Liver (tissue), 9 donors: ENCODE measurements around the gene ECSIT. TPM values are rescaled to one million over a fixed set of nuclear protein-coding genes. Genes with fewer than 3 reads are reported as not detected.

Source experiments
- DNase-seq: peaks from one replicate; pipeline ENCODE4 v3.0.0-alpha.2; 2017; ENCODE audit warnings: low spot score
- H3K27ac ChIP-seq, 2 donors: one replicate each; pipeline ENCODE4 v1.7.0; 2013; ENCODE audit warnings: inconsistent platforms in 2 of 2, low read length in 2 of 2, control low read depth in 1 of 2, low read depth in 1 of 2, mild to moderate bottlenecking in 1 of 2
- H3K27me3 ChIP-seq, 4 donors: one replicate each; pipeline versions ENCODE4 v1.6.1 to v1.7.0; 2013; ENCODE audit warnings: low read length in 3 of 4, inconsistent platforms in 1 of 4, mild to moderate bottlenecking in 1 of 4, moderate library complexity in 1 of 4; ENCODE audit not compliant: control insufficient read depth in 4 of 4, insufficient read depth in 4 of 4
- H3K36me3 ChIP-seq, 4 donors: one replicate each; pipeline versions ENCODE4 v1.6.1 to v1.7.0; 2013; ENCODE audit warnings: low read length in 3 of 4, mild to moderate bottlenecking in 3 of 4, low read depth in 1 of 4, moderate library complexity in 1 of 4; ENCODE audit not compliant: control insufficient read depth in 4 of 4, insufficient read depth in 3 of 4
- H3K4me1 ChIP-seq, 4 donors: one replicate each; pipeline versions ENCODE4 v1.6.1 to v1.7.0; 2013; ENCODE audit warnings: low read length in 3 of 4, mild to moderate bottlenecking in 3 of 4, moderate library complexity in 1 of 4; ENCODE audit not compliant: control insufficient read depth in 4 of 4, insufficient read depth in 4 of 4
- H3K4me3 ChIP-seq, 3 donors: one replicate each; pipeline versions ENCODE4 v1.6.1 to v1.7.0; 2013; ENCODE audit warnings: low read length in 3 of 3, control low read depth in 1 of 3, low read depth in 1 of 3, mild to moderate bottlenecking in 1 of 3
- H3K9ac ChIP-seq, 2 donors: one replicate each; pipeline ENCODE4 v1.7.0; 2013; ENCODE audit warnings: low read length in 2 of 2, mild to moderate bottlenecking in 2 of 2, moderate library complexity in 2 of 2, control low read depth in 1 of 2, low read depth in 1 of 2
- H3K9me3 ChIP-seq, 4 donors: one replicate each; pipeline versions ENCODE4 v1.6.1 to v1.7.0; 2013; ENCODE audit warnings: low read length in 3 of 4; ENCODE audit not compliant: control insufficient read depth in 4 of 4
- ATF3 ChIP-seq: IDR thresholded peaks from 2 replicates; pipeline ENCODE4 v1.6.1; 2016; ENCODE audit warnings: antibody characterized with exemption
- EGR1 ChIP-seq, 2 donors: IDR thresholded peaks; 2 replicates each; pipeline ENCODE4 v1.6.1; 2016 to 2018; ENCODE audit warnings: antibody characterized with exemption in 2 of 2, low read depth in 2 of 2
- FOXA1 ChIP-seq: IDR thresholded peaks from 2 replicates; pipeline ENCODE4 v1.6.1; 2016; ENCODE audit warnings: antibody characterized with exemption
- FOXA2 ChIP-seq: IDR thresholded peaks from 2 replicates; pipeline ENCODE4 v1.6.1; 2016; ENCODE audit warnings: antibody characterized with exemption
- GABPA ChIP-seq, 2 donors: IDR thresholded peaks in 1 of 2; conservative IDR thresholded peaks in 1 of 2; 2 replicates each; pipeline ENCODE4 v1.6.1; 2016; ENCODE audit warnings: antibody characterized with exemption in 2 of 2, mild to moderate bottlenecking in 1 of 2, moderate library complexity in 1 of 2
- HNF4A ChIP-seq, 2 donors: conservative IDR thresholded peaks; 2 replicates each; pipeline ENCODE4 v1.6.1; 2016; ENCODE audit warnings: antibody characterized with exemption in 2 of 2, mild to moderate bottlenecking in 2 of 2
- HNF4G ChIP-seq: IDR thresholded peaks from 2 replicates; pipeline ENCODE4 v1.6.1; 2016; ENCODE audit warnings: antibody characterized with exemption
- JUND ChIP-seq, 2 donors: IDR thresholded peaks; 2 replicates each; pipeline ENCODE4 v1.6.1; 2016; ENCODE audit warnings: antibody characterized with exemption in 2 of 2
- NR2F2 ChIP-seq: IDR thresholded peaks from 2 replicates; pipeline ENCODE4 v1.6.1; 2016; ENCODE audit warnings: antibody characterized with exemption
- RAD21 ChIP-seq, 2 donors: IDR thresholded peaks; 2 replicates each; pipeline ENCODE4 v1.6.1; 2016; ENCODE audit warnings: antibody characterized with exemption in 2 of 2, mild to moderate bottlenecking in 2 of 2
- RXRA ChIP-seq, 2 donors: IDR thresholded peaks; 2 replicates each; pipeline ENCODE4 v1.6.1; 2017 to 2018; ENCODE audit warnings: antibody characterized with exemption in 2 of 2, mild to moderate bottlenecking in 1 of 2
- SP1 ChIP-seq: IDR thresholded peaks from 2 replicates; pipeline ENCODE4 v1.6.1; 2018; ENCODE audit warnings: antibody characterized with exemption, mild to moderate bottlenecking
- TAF1 ChIP-seq: conservative IDR thresholded peaks from 2 replicates; pipeline ENCODE4 v1.6.1; 2016; ENCODE audit warnings: antibody characterized with exemption, mild to moderate bottlenecking
- YY1 ChIP-seq: IDR thresholded peaks from 2 replicates; pipeline ENCODE4 v1.6.1; 2016; ENCODE audit warnings: antibody characterized with exemption, mild to moderate bottlenecking
- ZBTB33 ChIP-seq: IDR thresholded peaks from 2 replicates; pipeline ENCODE4 v1.6.1; 2016; ENCODE audit warnings: antibody characterized with exemption
- WGBS: extraction: QIAGEN DNeasy Blood & Tissue Kit; methylation state at CpG from one replicate; pipeline ENCODE4 v1.1.7; 2013; 5-methylcytosine and 5-hydroxymethylcytosine counted together
- polyA plus RNA-seq, 2 donors: library from polyadenylated mRNA; stranded (reverse) in 1 of 2; unstranded in 1 of 2; fragments of 200-250 nt in 1 of 2; fragments of >200 nt in 1 of 2; fragmentation: Nextera tagmentation in 1 of 2; extraction: Ambion mirVana in 1 of 2; gene quantifications; one replicate each; pipeline versions ENCODE4 v1.2.1 to v1.2.3, GENCODE V29; 2013 to 2015
- total RNA-seq, 2 donors: library from RNA; depleted of rRNA; stranded (reverse); fragments of >200 nt; gene quantifications; one replicate each; pipeline ENCODE4 v1.2.3, GENCODE V29; 2014
- TF ChIP-seq, protein P1 (sequence below): IDR thresholded peaks from 2 replicates; pipeline ENCODE4 v1.6.1; 2016; ENCODE audit warnings: antibody characterized with exemption, mild to moderate bottlenecking
- TF ChIP-seq, protein P2 (sequence below): IDR thresholded peaks from 2 replicates; pipeline ENCODE4 v1.6.1; 2016; ENCODE audit warnings: antibody characterized with exemption
- donor health status: healthy.
- donor health status: healthy.
- donor health status: healthy.
- donor health status: healthy.
- donor health status: healthy.

Gene ECSIT
- total and polyA plus RNA-seq, 4 donors: 20.5 to 37.4 (median 31.0) TPM

GRCh38 chr19:11480715-11481533 is 48.0 kb downstream of the ECSIT start, which contains the start of gene ELAVL3:
ELAVL3 (minus strand) TSS chr19:11481046; CDS start chr19:11480608, 438 bp downstream.
- peak within 1 kb of the TSS in 1 of 3 donors; percentile 7 for H3K4me3 ChIP-seq
- H3K4me1 ChIP-seq: peaks cover 13 to 20% (median 14%) of the 10 kb centered on the region in 4 donors
- WGBS: 17% methylated on average over 77 of the region's 77 CpGs
- H3K36me3 ChIP-seq: peaks cover 0 to 5% (median 0%) of the 10 kb centered on the region in 4 donors
- no peak within 1 kb of the TSS for H3K9ac ChIP-seq
- no peaks in the 10 kb centered on the region for H3K9me3 ChIP-seq
- H3K27me3 ChIP-seq: peaks cover 0 to 3% (median 0%) of the 10 kb centered on the region in 4 donors
- TF ChIP-seq FOXA1: no peak
- TF ChIP-seq RAD21 (IDR thresholded peaks at IDR 0.05): no peak
- TF ChIP-seq, protein P1, sequence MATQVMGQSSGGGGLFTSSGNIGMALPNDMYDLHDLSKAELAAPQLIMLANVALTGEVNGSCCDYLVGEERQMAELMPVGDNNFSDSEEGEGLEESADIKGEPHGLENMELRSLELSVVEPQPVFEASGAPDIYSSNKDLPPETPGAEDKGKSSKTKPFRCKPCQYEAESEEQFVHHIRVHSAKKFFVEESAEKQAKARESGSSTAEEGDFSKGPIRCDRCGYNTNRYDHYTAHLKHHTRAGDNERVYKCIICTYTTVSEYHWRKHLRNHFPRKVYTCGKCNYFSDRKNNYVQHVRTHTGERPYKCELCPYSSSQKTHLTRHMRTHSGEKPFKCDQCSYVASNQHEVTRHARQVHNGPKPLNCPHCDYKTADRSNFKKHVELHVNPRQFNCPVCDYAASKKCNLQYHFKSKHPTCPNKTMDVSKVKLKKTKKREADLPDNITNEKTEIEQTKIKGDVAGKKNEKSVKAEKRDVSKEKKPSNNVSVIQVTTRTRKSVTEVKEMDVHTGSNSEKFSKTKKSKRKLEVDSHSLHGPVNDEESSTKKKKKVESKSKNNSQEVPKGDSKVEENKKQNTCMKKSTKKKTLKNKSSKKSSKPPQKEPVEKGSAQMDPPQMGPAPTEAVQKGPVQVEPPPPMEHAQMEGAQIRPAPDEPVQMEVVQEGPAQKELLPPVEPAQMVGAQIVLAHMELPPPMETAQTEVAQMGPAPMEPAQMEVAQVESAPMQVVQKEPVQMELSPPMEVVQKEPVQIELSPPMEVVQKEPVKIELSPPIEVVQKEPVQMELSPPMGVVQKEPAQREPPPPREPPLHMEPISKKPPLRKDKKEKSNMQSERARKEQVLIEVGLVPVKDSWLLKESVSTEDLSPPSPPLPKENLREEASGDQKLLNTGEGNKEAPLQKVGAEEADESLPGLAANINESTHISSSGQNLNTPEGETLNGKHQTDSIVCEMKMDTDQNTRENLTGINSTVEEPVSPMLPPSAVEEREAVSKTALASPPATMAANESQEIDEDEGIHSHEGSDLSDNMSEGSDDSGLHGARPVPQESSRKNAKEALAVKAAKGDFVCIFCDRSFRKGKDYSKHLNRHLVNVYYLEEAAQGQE: no peak
- no peak for TF ChIP-seq ZBTB33
- TF ChIP-seq NR2F2: no peak
- TF ChIP-seq YY1: no peak
- no peak for TF ChIP-seq GABPA (IDR thresholded peaks at IDR 0.05 in 1 of 2, conservative IDR thresholded peaks at IDR 0.05 in 1 of 2)
- TF ChIP-seq, protein P2, sequence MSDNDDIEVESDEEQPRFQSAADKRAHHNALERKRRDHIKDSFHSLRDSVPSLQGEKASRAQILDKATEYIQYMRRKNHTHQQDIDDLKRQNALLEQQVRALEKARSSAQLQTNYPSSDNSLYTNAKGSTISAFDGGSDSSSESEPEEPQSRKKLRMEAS: no peak
- TF ChIP-seq FOXA2: no peak
- no peak for TF ChIP-seq EGR1 (IDR thresholded peaks at IDR 0.05; ENCODE audit: low read depth in 2 of 2)
- TF ChIP-seq SP1: no peak
- no peak for TF ChIP-seq JUND (IDR thresholded peaks at IDR 0.05)
- TF ChIP-seq HNF4G: no peak
- no peak for TF ChIP-seq RXRA (IDR thresholded peaks at IDR 0.05)
- TF ChIP-seq HNF4A (conservative IDR thresholded peaks at IDR 0.05): no peak
- TF ChIP-seq ATF3: no peak
- TF ChIP-seq TAF1: no peak
- no peak within 1 kb of the TSS for H3K27ac ChIP-seq
- DNase-seq: no peak
